Hepatocyte (in vitro differentiated cells): ENCODE data around the gene ARSB. TPM values are rescaled to one million over a fixed set of nuclear protein-coding genes. Genes with fewer than 3 reads are reported as not detected.
A peak's percentile ranks its signal among the peaks of the same experiment; 100 is the strongest.

Source experiments
- DNase-seq: peaks from one replicate; pipeline ENCODE4 v3.0.0-alpha.2; 2016; ENCODE audit warnings: low spot score
- H2AFZ ChIP-seq: fragments of 200-600 bp; sonication (generic); 2 replicates; pipeline ENCODE4 v1.6.0; 2016; ENCODE audit warnings: antibody characterized with exemption, mild to moderate bottlenecking
- H3K27ac ChIP-seq: fragments of 200-600 bp; sonication (generic); 2 replicates; pipeline ENCODE4 v1.5.1; 2016; ENCODE audit warnings: mild to moderate bottlenecking
- H3K27me3 ChIP-seq: fragments of 200-600 bp; sonication (generic); 2 replicates; pipeline ENCODE4 v1.6.1; 2016
- H3K36me3 ChIP-seq: fragments of 200-600 bp; sonication (generic); replicated peaks from 2 replicates; pipeline ENCODE4 v1.5.1; 2016; ENCODE audit warnings: low read depth; ENCODE audit not compliant: insufficient read depth
- H3K4me1 ChIP-seq: fragments of 200-600 bp; sonication (generic); 2 replicates; pipeline ENCODE4 v1.5.1; 2016; ENCODE audit warnings: mild to moderate bottlenecking, moderate library complexity; ENCODE audit not compliant: insufficient read depth
- H3K4me2 ChIP-seq: fragments of 200-600 bp; sonication (generic); 2 replicates; pipeline ENCODE4 v1.6.0; 2016
- H3K4me3 ChIP-seq: fragments of 200-600 bp; sonication (generic); 2 replicates; pipeline ENCODE4 v1.5.1; 2016; ENCODE audit warnings: mild to moderate bottlenecking
- H3K79me2 ChIP-seq: fragments of 200-600 bp; sonication (generic); 2 replicates; pipeline ENCODE4 v1.6.0; 2017; ENCODE audit warnings: mild to moderate bottlenecking
- H3K9me2 ChIP-seq: fragments of 200-600 bp; sonication (generic); replicated peaks from 2 replicates; pipeline ENCODE4 v1.6.0; 2017; ENCODE audit warnings: mild to moderate bottlenecking; ENCODE audit not compliant: insufficient read depth
- H3K9me3 ChIP-seq: fragments of 200-600 bp; sonication (generic); 2 replicates; pipeline ENCODE4 v1.5.1; 2016; ENCODE audit warnings: low read depth, mild to moderate bottlenecking
- H4K20me1 ChIP-seq: fragments of 200-600 bp; sonication (generic); 2 replicates; pipeline ENCODE4 v1.6.0; 2016; ENCODE audit warnings: mild to moderate bottlenecking; ENCODE audit not compliant: insufficient read depth, poor library complexity, severe bottlenecking
- EZH2 ChIP-seq: fragments of 200-600 bp; sonication (generic); IDR thresholded peaks from 2 replicates; pipeline ENCODE4 v1.6.1; 2016; ENCODE audit warnings: antibody characterized with exemption, mild to moderate bottlenecking, borderline replicate concordance
- EZH2phosphoT487 ChIP-seq: fragments of 200-600 bp; sonication (generic); IDR thresholded peaks from one replicate; pipeline ENCODE4 v1.6.1; 2018; ENCODE audit warnings: antibody characterized with exemption, mild to moderate bottlenecking, low read depth, moderate library complexity; ENCODE audit not compliant: unreplicated experiment, severe bottlenecking
- WGBS: methylation state at CpG from one replicate; pipeline ENCODE4 v1.1.6; 2016; ENCODE audit warnings: low lambda C conversion rate; ENCODE audit errors: missing lambda C conversion rate; 5-methylcytosine and 5-hydroxymethylcytosine counted together
- polyA plus RNA-seq: library from polyadenylated mRNA; unstranded; fragments of >200 nt; fragmentation: Nextera tagmentation; extraction: Ambion mirVana; gene quantifications from 2 replicates; pipeline ENCODE4 v1.2.1, GENCODE V29; 2016
- total RNA-seq: library from RNA; depleted of rRNA; stranded (reverse); fragments of >200 nt; gene quantifications from 2 replicates; pipeline ENCODE4 v1.2.3, GENCODE V29; 2014
- TF ChIP-seq, protein P1 (sequence below): fragments of 200-600 bp; sonication (generic); IDR thresholded peaks from 2 replicates; pipeline ENCODE4 v1.5.1; 2016; ENCODE audit warnings: antibody characterized with exemption, mild to moderate bottlenecking; ENCODE audit not compliant: poor library complexity

Gene ARSB
- total and polyA plus RNA-seq, 2 experiments from 2014 or later = 13.5 to 19.8 TPM

DNA sequence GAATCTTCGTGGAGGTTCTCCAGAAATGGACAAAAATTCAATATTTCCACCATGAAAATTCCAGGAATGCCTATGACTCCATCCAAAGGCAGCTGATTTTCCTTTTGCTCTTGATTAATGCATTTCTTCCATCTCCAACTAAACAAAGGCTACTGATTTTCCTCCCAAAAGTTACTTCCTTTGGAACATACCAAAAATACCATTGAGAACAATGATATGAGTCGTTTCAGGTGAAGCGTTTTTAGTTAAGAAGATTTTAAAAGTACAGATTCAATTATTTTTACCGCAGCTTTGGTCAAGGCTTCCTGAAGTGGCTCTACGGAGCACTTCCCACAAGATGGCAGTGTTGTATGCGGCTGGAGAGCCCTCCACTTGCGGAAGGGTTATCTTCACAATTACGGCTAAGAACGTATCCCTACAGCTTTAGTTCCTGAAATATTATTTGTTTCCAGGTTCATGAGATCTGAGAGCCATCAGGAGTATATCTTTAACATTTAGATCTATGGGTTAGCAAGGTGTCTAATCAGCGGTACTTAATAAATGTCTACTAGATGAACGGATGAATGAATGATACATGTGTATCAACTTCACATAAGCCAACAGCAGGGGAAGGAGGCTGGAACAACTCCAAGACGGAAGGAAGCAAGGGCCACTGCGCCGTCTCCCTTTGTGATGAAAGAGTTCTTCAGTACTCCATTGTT lies 35.9 kb upstream of the ARSB start:
- H2AFZ ChIP-seq = peak overlapping the region; percentile 52
- WGBS = 24% methylated on average over 14 of the region's 14 CpGs
- H3K4me1 ChIP-seq = no peaks in the 10 kb centered on the region
- peak overlapping the region; percentile 57 for H3K4me2 ChIP-seq
- H4K20me1 ChIP-seq = no peaks in the 10 kb centered on the region
- H3K36me3 ChIP-seq = no peaks in the 10 kb centered on the region
- no peaks in the 10 kb centered on the region for H3K9me3 ChIP-seq
- H3K27ac ChIP-seq = no peak overlapping the region
- no peak overlapping the region for H3K4me3 ChIP-seq
- no peaks in the 10 kb centered on the region for H3K9me2 ChIP-seq
- no peaks in the 10 kb centered on the region for H3K79me2 ChIP-seq
- peaks cover 4% of the 10 kb centered on the region for H3K27me3 ChIP-seq
- DNase-seq = peak; percentile 79
- TF ChIP-seq EZH2phosphoT487 (no peak), EZH2 (no peak)
- TF ChIP-seq, protein P1, sequence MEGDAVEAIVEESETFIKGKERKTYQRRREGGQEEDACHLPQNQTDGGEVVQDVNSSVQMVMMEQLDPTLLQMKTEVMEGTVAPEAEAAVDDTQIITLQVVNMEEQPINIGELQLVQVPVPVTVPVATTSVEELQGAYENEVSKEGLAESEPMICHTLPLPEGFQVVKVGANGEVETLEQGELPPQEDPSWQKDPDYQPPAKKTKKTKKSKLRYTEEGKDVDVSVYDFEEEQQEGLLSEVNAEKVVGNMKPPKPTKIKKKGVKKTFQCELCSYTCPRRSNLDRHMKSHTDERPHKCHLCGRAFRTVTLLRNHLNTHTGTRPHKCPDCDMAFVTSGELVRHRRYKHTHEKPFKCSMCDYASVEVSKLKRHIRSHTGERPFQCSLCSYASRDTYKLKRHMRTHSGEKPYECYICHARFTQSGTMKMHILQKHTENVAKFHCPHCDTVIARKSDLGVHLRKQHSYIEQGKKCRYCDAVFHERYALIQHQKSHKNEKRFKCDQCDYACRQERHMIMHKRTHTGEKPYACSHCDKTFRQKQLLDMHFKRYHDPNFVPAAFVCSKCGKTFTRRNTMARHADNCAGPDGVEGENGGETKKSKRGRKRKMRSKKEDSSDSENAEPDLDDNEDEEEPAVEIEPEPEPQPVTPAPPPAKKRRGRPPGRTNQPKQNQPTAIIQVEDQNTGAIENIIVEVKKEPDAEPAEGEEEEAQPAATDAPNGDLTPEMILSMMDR = peak; percentile 87

DNA sequence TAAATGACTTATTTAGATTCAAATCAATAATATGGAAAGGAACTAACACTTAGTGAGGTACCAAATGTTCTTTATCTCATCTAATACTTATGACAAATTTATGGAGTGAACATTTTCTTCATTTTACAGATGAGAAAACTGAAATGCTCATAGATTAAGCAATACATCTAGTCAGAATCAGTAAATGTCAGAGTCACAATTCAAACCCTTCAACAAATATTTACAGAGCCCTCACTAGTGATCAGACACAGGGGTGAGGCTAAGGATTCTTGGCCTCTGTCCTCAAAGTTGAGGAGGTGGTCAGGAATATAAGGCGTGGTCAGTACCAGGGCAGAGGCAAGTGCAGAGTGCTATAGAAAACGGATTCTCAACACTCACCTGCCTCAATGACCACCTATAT lies 29.5 kb upstream of the ARSB start:
- Histone ChIP-seq H3K4me1 (no peaks in the 10 kb centered on the region), H3K4me2 (no peak overlapping the region), H3K36me3 (no peaks in the 10 kb centered on the region), H2AFZ (no peak overlapping the region), H3K4me3 (no peak overlapping the region), H3K27ac (no peak overlapping the region), H3K9me3 (no peaks in the 10 kb centered on the region), H3K79me2 (no peaks in the 10 kb centered on the region), H3K9me2 (no peaks in the 10 kb centered on the region), H4K20me1 (no peaks in the 10 kb centered on the region), H3K27me3 (no peaks in the 10 kb centered on the region)
- 73% methylated on average over 2 of the region's 2 CpGs for WGBS
- TF ChIP-seq EZH2phosphoT487 = no peak
- no peak for DNase-seq

DNA sequence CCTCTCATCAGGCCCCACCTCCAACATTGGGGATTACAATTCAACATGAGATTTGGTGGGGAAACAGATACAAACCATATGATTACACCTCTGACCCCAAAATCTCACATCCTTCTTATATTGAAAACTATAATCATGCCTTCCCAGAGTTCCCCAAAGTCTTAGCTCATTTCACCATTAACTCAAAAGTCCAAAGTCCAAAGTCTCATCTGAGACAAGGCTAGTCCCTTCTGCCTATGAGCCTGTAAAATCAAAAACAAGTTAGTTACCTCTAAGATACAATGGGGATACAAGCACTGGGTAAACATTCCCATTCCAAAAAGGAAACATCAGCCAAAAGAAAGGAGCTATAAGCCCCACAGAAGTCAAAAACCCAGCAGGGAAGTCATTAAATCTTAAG lies 26.8 kb upstream of the ARSB start:
- H3K36me3 ChIP-seq = no peaks in the 10 kb centered on the region
- H2AFZ ChIP-seq = no peak overlapping the region
- H4K20me1 ChIP-seq = no peaks in the 10 kb centered on the region
- H3K9me2 ChIP-seq = no peaks in the 10 kb centered on the region
- H3K4me2 ChIP-seq = no peak overlapping the region
- TF ChIP-seq, protein P1 = no peak
- TF ChIP-seq EZH2 (no peak), EZH2phosphoT487 (no peak)
- H3K4me3 ChIP-seq = no peak overlapping the region
- no peaks in the 10 kb centered on the region for H3K27me3 ChIP-seq
- H3K27ac ChIP-seq = no peak overlapping the region
- DNase-seq = no peak
- no peaks in the 10 kb centered on the region for H3K4me1 ChIP-seq
- no peaks in the 10 kb centered on the region for H3K79me2 ChIP-seq
- H3K9me3 ChIP-seq = no peaks in the 10 kb centered on the region

DNA sequence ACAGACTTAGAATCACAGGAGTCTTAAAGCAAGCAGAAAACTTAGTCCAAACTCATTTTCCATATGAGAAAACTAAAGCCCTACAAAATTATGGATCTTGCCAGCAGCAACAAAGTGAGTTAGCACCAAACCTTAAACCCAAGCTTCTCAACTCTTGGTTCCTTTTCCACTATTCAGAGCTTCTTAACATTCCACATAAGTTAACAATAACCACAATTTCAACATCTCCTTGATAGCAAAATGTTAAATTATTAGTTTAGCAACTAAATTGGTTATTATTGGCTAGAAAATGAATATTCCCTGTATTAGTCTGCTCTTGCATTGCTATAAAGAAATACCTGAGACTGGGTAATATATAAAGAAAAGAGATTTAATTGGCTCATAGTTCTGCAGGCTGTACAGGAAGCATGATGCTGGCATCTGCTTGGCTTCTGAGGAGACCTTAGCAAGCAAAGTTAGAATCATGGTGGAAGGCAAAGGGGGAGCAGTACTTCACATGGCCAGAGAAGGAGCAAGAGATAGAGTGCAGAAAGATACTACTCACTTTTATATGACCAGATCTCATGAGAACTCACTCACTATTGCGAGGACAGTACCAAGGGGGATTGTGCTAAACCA lies 26.2 kb upstream of the ARSB start:
- Histone ChIP-seq H3K4me2 (no peak overlapping the region), H3K4me3 (no peak overlapping the region), H2AFZ (no peak overlapping the region), H3K79me2 (no peaks in the 10 kb centered on the region), H3K27me3 (no peaks in the 10 kb centered on the region), H4K20me1 (no peaks in the 10 kb centered on the region), H3K4me1 (no peaks in the 10 kb centered on the region), H3K9me2 (no peaks in the 10 kb centered on the region), H3K9me3 (no peaks in the 10 kb centered on the region), H3K27ac (no peak overlapping the region), H3K36me3 (no peaks in the 10 kb centered on the region)
- no peak for DNase-seq
- WGBS = 100% methylated on average over 1 of the region's 1 CpG
- TF ChIP-seq, protein P1 = no peak
- TF ChIP-seq EZH2phosphoT487 (no peak), EZH2 (no peak)
